HG03159 (cell line): Measurements from ENCODE around the gene CALHM6.
"Not testable (repeated sequence)": the region's sequence is repeated elsewhere in the genome, so short reads cannot be mapped to it uniquely, and the experiment has no call there.

Experiments
- ATAC-seq: cut with Tn5 transposase; IDR thresholded peaks from one replicate; pipeline ENCODE4 v1.9.1; 2021; ENCODE audit warnings: mild to moderate bottlenecking, moderate library complexity; ENCODE audit not compliant: unreplicated experiment

CALHM6 gene

GRCh38 chr6:116472706-116473105, 11.5 kb downstream of the CALHM6 start:
- no peak for ATAC-seq

GRCh38 chr6:116475141-116475540, 14.0 kb downstream of the CALHM6 start:
- no peak for ATAC-seq

GRCh38 chr6:116476002-116476678, 15.0 kb downstream of the CALHM6 start:
- ATAC-seq, result peak; percentile 100

- no peak for ATAC-seq
Observed at GRCh38 chr6:116482780-116483179, 21.6 kb downstream of the CALHM6 start.

- ATAC-seq, result no peak
Observed at GRCh38 chr6:116483616-116484015, 22.4 kb downstream of the CALHM6 start.

- ATAC-seq, result no peak
Observed at GRCh38 chr6:116485559-116486184, 24.5 kb downstream of the CALHM6 start.

GRCh38 chr6:116491610-116492330, 30.6 kb downstream of the CALHM6 start:
- ATAC-seq, result no peak

- ATAC-seq, result no peak
Observed at GRCh38 chr6:116492331-116493067, 31.3 kb downstream of the CALHM6 start.

GRCh38 chr6:116495161-116495560, 34.0 kb downstream of the CALHM6 start:
- ATAC-seq, result not testable (repeated sequence)

GRCh38 chr6:116497113-116497676, 36.0 kb downstream of the CALHM6 start:
- ATAC-seq, result no peak

- ATAC-seq, result no peak
Observed at GRCh38 chr6:116500969-116501433, 39.8 kb downstream of the CALHM6 start.

- ATAC-seq, result no peak
Observed at GRCh38 chr6:116507324-116507723, 46.1 kb downstream of the CALHM6 start.

GRCh38 chr6:116508527-116508926, 47.4 kb downstream of the CALHM6 start:
- no peak for ATAC-seq

GRCh38 chr6:116511424-116512110, 50.4 kb downstream of the CALHM6 start, which contains the start of gene CALHM5:
Gene CALHM5 (plus strand): TSS chr6:116511639. CDS start chr6:116511697, 58 bp downstream.
- ATAC-seq, result no peak

- ATAC-seq, result peak; percentile 83
Observed at GRCh38 chr6:116512111-116512559, 51.0 kb downstream of the CALHM6 start.

- no peak for ATAC-seq
Observed at GRCh38 chr6:116512734-116513133, 51.6 kb downstream of the CALHM6 start.
